DMS114 treated with DMSO at 0.1 percent for 48 hours (cell line): ENCODE data around the gene PIK3R4.

ENCODE experiments used
- DNase-seq: peaks from one replicate; lab custom pipeline; 2025; ENCODE audit not compliant: unreplicated experiment; lab: John Stamatoyannopoulos, UW

Gene PIK3R4

GRCh38 chr3:130746246-130747039 is at the start of gene PIK3R4:
Gene PIK3R4, minus strand, starts transcription at chr3:130746829. Its CDS starts 1,611 bp downstream, at chr3:130745218.
- DNase-seq, result peak; percentile 96

- no peak for DNase-seq
These were observed 48.8 kb upstream of the PIK3R4 start for GRCh38 chr3:130795396-130795795.

- DNase-seq, result no peak
These were observed 45.6 kb upstream of the PIK3R4 start for GRCh38 chr3:130792246-130792645.

- no peak for DNase-seq
These were observed 43.2 kb upstream of the PIK3R4 start for GRCh38 chr3:130789782-130790322.

GRCh38 chr3:130787422-130788068 is 40.9 kb upstream of the PIK3R4 start:
- DNase-seq, result no peak

- no peak for DNase-seq
These were observed 39.7 kb upstream of the PIK3R4 start for GRCh38 chr3:130786306-130786705.

GRCh38 chr3:130783629-130784028 is 37.0 kb upstream of the PIK3R4 start:
- DNase-seq, result no peak

- DNase-seq, result no peak
These were observed 32.9 kb upstream of the PIK3R4 start for GRCh38 chr3:130779486-130779885.

- DNase-seq, result no peak
These were observed 32.4 kb upstream of the PIK3R4 start for GRCh38 chr3:130779031-130779430.

- DNase-seq, result no peak
These were observed 26.7 kb upstream of the PIK3R4 start for GRCh38 chr3:130773366-130773765.

- no peak for DNase-seq
These were observed 25.5 kb upstream of the PIK3R4 start for GRCh38 chr3:130772129-130772528.

- DNase-seq, result no peak
These were observed 24.0 kb upstream of the PIK3R4 start for GRCh38 chr3:130770644-130771043.

GRCh38 chr3:130761730-130762311 is 15.2 kb upstream of the PIK3R4 start:
- DNase-seq, result no peak

- DNase-seq, result no peak
These were observed 14.3 kb upstream of the PIK3R4 start for GRCh38 chr3:130760922-130761321.

GRCh38 chr3:130759692-130760338 is 13.2 kb upstream of the PIK3R4 start:
- peak; percentile 47 for DNase-seq

- DNase-seq, result no peak
These were observed 12.2 kb upstream of the PIK3R4 start for GRCh38 chr3:130758624-130759369.

- no peak for DNase-seq
These were observed 11.1 kb upstream of the PIK3R4 start for GRCh38 chr3:130757611-130758150.

GRCh38 chr3:130755666-130756065 is 9.0 kb upstream of the PIK3R4 start:
- DNase-seq, result no peak

- no peak for DNase-seq
These were observed 2.4 kb upstream of the PIK3R4 start for GRCh38 chr3:130748981-130749380.

- no peak for DNase-seq
These were observed 1.8 kb upstream of the PIK3R4 start for GRCh38 chr3:130748467-130748861.
